BLaER1 (cell line): ENCODE results near the gene SAMD11.
A peak's percentile ranks its signal among the peaks of the same experiment; 100 is the strongest.

ENCODE experiments used
- H3K27ac ChIP-seq: shearing (Covaris generic); formaldehyde crosslinking; 2 replicates; pipeline ENCODE4 v1.8.1; 2022
- H3K27me3 ChIP-seq: shearing (Covaris generic); formaldehyde crosslinking; 2 replicates; pipeline ENCODE4 v1.8.1; 2022
- H3K36me3 ChIP-seq: shearing (Covaris generic); formaldehyde crosslinking; 2 replicates; pipeline ENCODE4 v1.8.1; 2022
- H3K4me1 ChIP-seq: shearing (Covaris generic); formaldehyde crosslinking; 2 replicates; pipeline ENCODE4 v1.8.1; 2022
- H3K4me2 ChIP-seq: shearing (Covaris generic); formaldehyde crosslinking; 2 replicates; pipeline ENCODE4 v1.8.1; 2022
- H3K4me3 ChIP-seq: shearing (Covaris generic); formaldehyde crosslinking; 2 replicates; pipeline ENCODE4 v1.8.1; 2022
- H3K9ac ChIP-seq: shearing (Covaris generic); formaldehyde crosslinking; 2 replicates; pipeline ENCODE4 v1.8.1; 2022
- H3K9me3 ChIP-seq: shearing (Covaris generic); formaldehyde crosslinking; 2 replicates; pipeline ENCODE4 v1.8.1; 2022
- H4K20me1 ChIP-seq: shearing (Covaris generic); formaldehyde crosslinking; 2 replicates; pipeline ENCODE4 v1.8.1; 2022
- Cebpa-rat ChIP-seq: shearing (Covaris generic); IDR thresholded peaks from 2 replicates; pipeline ENCODE4 v1.8.1; 2022

The SAMD11 gene

GRCh38 chr1:917076-917459 is 6.7 kb upstream of the SAMD11 start:
- H3K9ac ChIP-seq = 0 out of 2 replicates have a peak overlapping the region, but pooled peaks have one; percentile 7
- peak overlapping the region; percentile 100; the same call in 1 of the 2 replicates for H3K4me2 ChIP-seq
- no peaks in the 10 kb centered on the region for H3K36me3 ChIP-seq
- no peak overlapping the region for H3K4me3 ChIP-seq
- TF ChIP-seq Cebpa-rat = no peak
- peaks cover 7% of the 10 kb centered on the region for H3K27me3 ChIP-seq
- H3K4me1 ChIP-seq = peaks cover 100% of the 10 kb centered on the region
- H3K9me3 ChIP-seq = no peaks in the 10 kb centered on the region
- H3K27ac ChIP-seq = no peak overlapping the region
- 0 out of 2 replicates have a peak, but pooled peaks cover 6% of the 10 kb centered on the region for H4K20me1 ChIP-seq

GRCh38 chr1:917466-918091 is 6.1 kb upstream of the SAMD11 start:
- Histone ChIP-seq H3K27me3 (peaks cover 12% of the 10 kb centered on the region), H3K27ac (no peak overlapping the region), H3K9ac (0 out of 2 replicates have a peak overlapping the region, but pooled peaks have one; percentile 7), H3K4me3 (no peak overlapping the region), H3K4me2 (peak overlapping the region; percentile 100), H3K36me3 (no peaks in the 10 kb centered on the region), H4K20me1 (peaks cover 11% of the 10 kb centered on the region; the same call in 1 of the 2 replicates), H3K9me3 (no peaks in the 10 kb centered on the region), H3K4me1 (peaks cover 100% of the 10 kb centered on the region)
- TF ChIP-seq Cebpa-rat = no peak

DNA sequence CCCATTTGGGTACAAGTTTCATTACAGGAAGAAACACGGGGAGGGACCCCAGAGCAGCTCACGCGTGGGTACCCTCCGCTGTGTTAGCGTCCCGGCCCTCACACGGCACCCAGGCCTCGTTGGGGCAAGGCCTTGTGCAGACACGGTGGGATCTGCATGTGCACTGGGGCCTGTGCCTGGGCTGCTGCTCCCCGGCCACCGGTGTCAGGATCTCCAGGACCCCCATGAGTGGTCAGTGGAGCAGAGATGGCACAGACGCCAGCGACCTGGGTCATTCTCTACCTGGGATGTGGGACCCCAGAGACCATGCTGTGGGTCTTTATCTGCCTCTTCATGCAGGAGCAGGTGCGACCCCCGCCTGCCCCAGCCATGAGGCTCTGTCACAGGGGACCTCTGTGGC is 5.4 kb upstream of the SAMD11 start:
- Histone ChIP-seq H3K9me3 (no peaks in the 10 kb centered on the region), H3K27ac (no peak overlapping the region), H3K4me2 (peak overlapping the region; percentile 100), H3K27me3 (peaks cover 20% of the 10 kb centered on the region), H4K20me1 (peaks cover 19% of the 10 kb centered on the region; the same call in 1 of the 2 replicates), H3K9ac (no peak overlapping the region), H3K4me3 (no peak overlapping the region), H3K36me3 (no peaks in the 10 kb centered on the region), H3K4me1 (peaks cover 100% of the 10 kb centered on the region)
- TF ChIP-seq Cebpa-rat = no peak

GRCh38 chr1:918843-919242 is 4.9 kb upstream of the SAMD11 start:
- no peaks in the 10 kb centered on the region for H3K36me3 ChIP-seq
- no peak overlapping the region for H3K27ac ChIP-seq
- peaks cover 19% of the 10 kb centered on the region; the same call in 1 of the 2 replicates for H4K20me1 ChIP-seq
- no peak overlapping the region for H3K4me3 ChIP-seq
- H3K9me3 ChIP-seq = no peaks in the 10 kb centered on the region
- H3K9ac ChIP-seq = no peak overlapping the region
- TF ChIP-seq Cebpa-rat = no peak
- peak overlapping the region; percentile 100 for H3K4me2 ChIP-seq
- peaks cover 25% of the 10 kb centered on the region for H3K27me3 ChIP-seq
- H3K4me1 ChIP-seq = peaks cover 98% of the 10 kb centered on the region

- TF ChIP-seq Cebpa-rat = no peak
- H3K36me3 ChIP-seq = no peaks in the 10 kb centered on the region
- H3K9me3 ChIP-seq = no peaks in the 10 kb centered on the region
- peaks cover 98% of the 10 kb centered on the region for H3K4me1 ChIP-seq
- H3K4me2 ChIP-seq = peak overlapping the region; percentile 100
- H3K27me3 ChIP-seq = peaks cover 30% of the 10 kb centered on the region
- peaks cover 19% of the 10 kb centered on the region; the same call in 1 of the 2 replicates for H4K20me1 ChIP-seq
- H3K9ac ChIP-seq = no peak overlapping the region
- H3K4me3 ChIP-seq = no peak overlapping the region
- H3K27ac ChIP-seq = no peak overlapping the region
Measured at GRCh38 chr1:919271-919872, 4.4 kb upstream of the SAMD11 start.

- no peak for TF ChIP-seq Cebpa-rat
- H3K27ac ChIP-seq = no peak overlapping the region
- no peak overlapping the region for H3K4me3 ChIP-seq
- H3K9me3 ChIP-seq = no peaks in the 10 kb centered on the region
- peaks cover 36% of the 10 kb centered on the region for H3K27me3 ChIP-seq
- peaks cover 19% of the 10 kb centered on the region; the same call in 1 of the 2 replicates for H4K20me1 ChIP-seq
- H3K9ac ChIP-seq = no peak overlapping the region
- H3K4me2 ChIP-seq = peak overlapping the region; percentile 100
- H3K36me3 ChIP-seq = no peaks in the 10 kb centered on the region
- peaks cover 98% of the 10 kb centered on the region for H3K4me1 ChIP-seq
Measured at GRCh38 chr1:920010-920409, 3.7 kb upstream of the SAMD11 start.

DNA sequence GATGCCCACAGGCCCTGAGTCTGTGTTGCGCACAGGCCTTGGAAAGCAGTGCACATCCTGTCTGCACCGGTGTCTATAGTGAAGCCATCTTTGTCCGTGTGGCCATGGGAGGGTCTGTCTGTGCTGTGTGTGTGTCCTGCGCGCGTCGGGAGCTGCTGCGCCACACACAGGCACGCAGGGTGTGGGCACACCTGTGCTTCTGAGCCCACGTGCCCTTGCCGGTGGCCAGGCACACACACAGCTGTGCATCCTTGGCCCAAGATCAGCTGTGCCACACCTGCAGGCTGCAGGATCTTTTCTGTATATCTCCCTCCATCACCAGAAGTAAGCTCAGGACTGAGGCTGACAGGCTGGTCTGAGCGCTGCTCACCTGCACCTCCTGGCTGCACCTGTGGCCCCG is 3.2 kb upstream of the SAMD11 start:
- no peaks in the 10 kb centered on the region for H3K36me3 ChIP-seq
- H3K9ac ChIP-seq = no peak overlapping the region
- peaks cover 24% of the 10 kb centered on the region for H4K20me1 ChIP-seq
- H3K4me3 ChIP-seq = peak overlapping the region; percentile 43
- peaks cover 42% of the 10 kb centered on the region for H3K27me3 ChIP-seq
- H3K9me3 ChIP-seq = no peaks in the 10 kb centered on the region
- no peak for TF ChIP-seq Cebpa-rat
- peak overlapping the region; percentile 100 for H3K4me2 ChIP-seq
- no peak overlapping the region for H3K27ac ChIP-seq
- peaks cover 98% of the 10 kb centered on the region for H3K4me1 ChIP-seq

DNA sequence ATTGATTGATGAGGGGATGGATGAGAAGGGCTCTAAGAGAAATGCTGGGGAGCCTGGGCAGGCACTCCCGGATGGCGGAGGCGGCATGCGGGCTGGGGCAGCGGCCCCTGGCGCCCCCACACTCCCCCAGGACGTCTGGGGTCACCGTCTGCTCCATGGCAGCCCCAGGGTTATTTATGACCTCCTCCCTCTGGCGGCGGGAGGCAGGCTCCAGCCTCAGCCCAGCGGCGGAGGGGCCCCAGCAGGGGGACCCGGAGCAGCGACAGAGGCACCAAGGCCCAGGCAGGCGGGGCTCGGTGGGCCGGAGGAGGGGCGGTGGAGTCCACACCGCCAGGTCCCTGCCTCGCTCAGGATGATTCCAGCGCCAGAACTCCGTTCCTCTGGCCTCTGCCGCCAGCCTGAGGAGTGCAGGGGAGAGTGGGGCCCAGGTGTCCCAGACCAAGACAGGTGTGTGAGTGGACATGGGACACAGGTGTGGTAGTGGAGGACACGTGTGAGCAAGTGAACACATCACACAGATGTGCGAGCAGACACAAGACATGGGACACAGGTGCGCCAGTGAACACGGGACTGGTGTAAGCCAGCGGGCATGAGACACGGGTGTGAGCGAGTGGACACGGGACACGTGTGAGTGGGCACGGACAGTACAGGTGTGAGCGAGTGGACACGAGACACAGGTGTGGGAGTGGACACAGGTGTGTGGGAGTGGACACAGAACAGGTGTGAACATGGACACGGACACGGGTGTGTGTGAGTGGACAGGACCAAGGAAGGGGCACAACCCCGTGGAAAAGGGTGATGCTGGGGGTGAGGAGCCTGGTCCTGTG is 2.5 kb upstream of the SAMD11 start:
- Histone ChIP-seq H4K20me1 (peaks cover 31% of the 10 kb centered on the region), H3K4me1 (peaks cover 98% of the 10 kb centered on the region), H3K9ac (peak overlapping the region; percentile 41; the same call in 1 of the 2 replicates), H3K4me2 (peak overlapping the region; percentile 100), H3K36me3 (no peaks in the 10 kb centered on the region), H3K27ac (no peak overlapping the region), H3K4me3 (peak overlapping the region; percentile 43), H3K27me3 (peaks cover 49% of the 10 kb centered on the region), H3K9me3 (no peaks in the 10 kb centered on the region)
- TF ChIP-seq Cebpa-rat = no peak

DNA sequence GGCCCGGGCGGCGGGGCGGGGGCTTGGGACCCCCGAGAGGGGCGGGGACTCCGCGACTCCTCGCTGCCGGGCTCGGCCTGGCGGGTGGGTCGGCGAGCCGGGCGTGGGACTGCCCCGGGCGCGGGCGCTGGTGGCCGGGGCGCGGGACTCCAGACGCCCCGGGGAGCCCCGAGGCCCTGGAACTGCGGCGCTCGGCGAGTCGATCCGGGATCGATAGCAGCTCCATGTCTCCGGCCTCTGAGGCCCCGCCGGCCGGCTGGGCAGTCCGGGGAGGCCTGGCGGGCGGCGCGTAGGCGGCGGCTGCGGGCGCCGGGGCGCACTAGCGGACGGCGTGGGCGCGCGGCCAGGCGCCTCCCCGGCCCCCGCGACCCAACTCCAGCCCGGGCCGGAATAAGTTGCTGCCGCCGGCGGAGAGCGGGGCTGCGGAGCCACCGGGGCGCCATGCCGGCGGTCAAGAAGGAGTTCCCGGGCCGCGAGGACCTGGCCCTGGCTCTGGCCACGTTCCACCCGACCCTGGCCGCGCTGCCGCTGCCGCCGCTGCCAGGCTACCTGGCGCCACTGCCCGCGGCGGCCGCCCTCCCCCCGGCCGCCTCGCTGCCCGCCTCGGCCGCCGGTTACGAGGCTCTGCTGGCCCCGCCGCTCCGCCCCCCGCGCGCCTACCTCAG is 400 bp downstream of the SAMD11 start:
- no peak for TF ChIP-seq Cebpa-rat
- H3K9ac ChIP-seq = peak overlapping the region; percentile 70
- no peaks in the 10 kb centered on the region for H3K9me3 ChIP-seq
- no peaks in the 10 kb centered on the region for H3K36me3 ChIP-seq
- peaks cover 52% of the 10 kb centered on the region for H4K20me1 ChIP-seq
- peak overlapping the region; percentile 77 for H3K4me3 ChIP-seq
- H3K4me1 ChIP-seq = peaks cover 88% of the 10 kb centered on the region
- peaks cover 68% of the 10 kb centered on the region for H3K27me3 ChIP-seq
- peak overlapping the region; percentile 100 for H3K4me2 ChIP-seq
- H3K27ac ChIP-seq = peak overlapping the region; percentile 59
